ENCODE data around the gene SYNGAP1.
"Not testable (repeated sequence)": the region's sequence is repeated elsewhere in the genome, so short reads cannot be mapped to it uniquely, and the experiment has no call there.

The SYNGAP1 gene

DNA sequence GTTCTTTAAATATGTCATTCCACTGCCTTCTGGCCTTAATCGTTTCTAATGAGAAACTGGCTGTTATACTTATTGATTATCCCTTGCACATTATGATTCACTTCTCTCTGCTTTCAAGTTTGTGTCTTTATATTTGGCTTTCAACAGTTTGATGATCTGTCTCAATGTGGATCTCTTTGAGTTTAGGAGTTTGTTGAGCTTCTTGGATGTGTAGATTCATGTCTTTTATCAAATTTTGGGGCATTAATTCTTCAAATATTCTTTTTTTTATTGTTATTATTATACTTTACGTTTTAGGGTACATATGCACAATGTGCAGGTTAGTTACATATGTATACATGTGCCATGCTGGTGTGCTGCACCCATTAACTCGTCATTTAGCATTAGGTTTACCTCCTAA, 63.8 kb downstream of the SYNGAP1 start:
- no peak for DNase-seq

DNA sequence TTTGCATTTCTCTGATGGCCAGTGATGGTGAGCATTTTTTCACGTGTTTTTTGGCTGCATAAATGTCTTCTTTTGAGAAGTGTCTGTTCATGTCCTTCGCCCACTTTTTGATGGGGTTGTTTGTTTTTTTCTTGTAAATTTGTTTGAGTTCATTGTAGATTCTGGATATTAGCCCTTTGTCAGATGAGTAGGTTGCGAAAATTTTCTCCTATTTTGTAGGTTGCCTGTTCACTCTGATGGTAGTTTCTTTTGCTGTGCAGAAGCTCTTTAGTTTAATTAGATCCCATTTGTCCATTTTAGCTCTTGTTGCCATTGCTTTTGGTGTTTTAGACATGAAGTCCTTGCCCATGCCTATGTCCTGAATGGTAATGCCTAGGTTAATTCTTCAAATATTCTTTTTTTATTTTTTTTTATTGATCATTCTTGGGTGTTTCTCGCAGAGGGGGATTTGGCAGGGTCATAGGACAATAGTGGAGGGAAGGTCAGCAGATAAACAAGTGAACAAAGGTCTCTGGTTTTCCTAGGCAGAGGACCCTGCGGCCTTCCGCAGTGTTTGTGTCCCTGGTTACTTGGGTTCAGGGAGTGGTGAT, 64.9 kb downstream of the SYNGAP1 start:
- not testable (repeated sequence) for DNase-seq

DNA sequence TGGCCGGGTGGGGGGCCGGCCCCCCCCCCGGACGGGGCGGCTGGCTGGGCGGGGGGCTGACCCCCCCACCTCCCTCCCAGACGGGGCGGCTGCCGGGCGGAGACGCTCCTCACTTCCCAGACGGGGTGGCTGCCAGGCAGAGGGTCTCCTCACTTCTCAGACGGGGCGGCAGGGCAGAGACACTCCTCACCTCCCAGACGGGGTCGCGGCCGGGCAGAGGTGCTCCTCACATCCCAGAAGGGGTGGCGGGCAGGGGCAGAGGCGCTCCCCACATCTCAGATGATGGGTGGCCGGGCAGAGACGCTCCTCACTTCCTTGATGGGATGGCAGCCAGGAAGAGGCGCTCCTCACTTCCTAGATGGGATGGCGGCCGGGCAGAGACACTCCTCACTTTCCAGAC, 65.8 kb downstream of the SYNGAP1 start:
- not testable (repeated sequence) for DNase-seq

DNA sequence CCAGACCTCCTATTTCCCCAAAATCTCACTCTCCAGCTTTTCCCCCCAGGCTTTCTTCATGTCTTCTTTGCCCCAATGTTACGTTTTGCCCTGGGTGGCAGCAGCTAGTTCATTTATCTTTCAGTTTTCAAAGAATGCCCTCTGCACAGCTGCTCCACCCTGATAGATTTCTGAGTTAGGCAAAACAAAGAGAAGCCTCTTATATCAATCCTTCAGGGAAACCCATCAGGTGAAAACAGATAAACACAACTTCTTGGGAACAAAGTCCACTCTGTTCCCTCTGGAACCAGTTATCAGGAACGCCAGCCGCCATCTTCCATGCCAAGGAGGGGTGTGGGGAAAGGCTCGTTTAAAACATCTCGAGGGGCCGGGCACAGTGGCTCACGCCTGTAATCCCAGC, 68.5 kb downstream of the SYNGAP1 start:
- DNase-seq = no peak

DNA sequence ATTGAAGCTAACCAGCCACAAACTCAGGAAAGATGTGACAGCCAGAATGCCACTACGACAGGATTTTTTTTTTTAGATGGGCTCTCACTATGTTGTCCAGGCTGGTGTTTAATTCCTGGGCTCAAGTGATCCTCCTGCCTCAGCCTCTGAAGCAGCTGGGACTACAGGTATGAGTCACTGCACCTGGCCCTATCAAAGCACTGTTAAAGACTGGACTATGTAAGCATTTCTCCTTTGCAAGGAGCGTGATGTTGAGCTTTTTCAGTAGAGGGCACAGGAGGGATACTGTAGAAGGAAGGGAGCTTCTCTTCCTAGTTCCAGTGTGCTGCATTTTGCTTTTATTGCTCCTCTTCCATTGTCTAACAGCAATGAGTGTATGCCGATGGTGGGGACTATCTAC, 70.3 kb downstream of the SYNGAP1 start:
- DNase-seq = no peak

DNA sequence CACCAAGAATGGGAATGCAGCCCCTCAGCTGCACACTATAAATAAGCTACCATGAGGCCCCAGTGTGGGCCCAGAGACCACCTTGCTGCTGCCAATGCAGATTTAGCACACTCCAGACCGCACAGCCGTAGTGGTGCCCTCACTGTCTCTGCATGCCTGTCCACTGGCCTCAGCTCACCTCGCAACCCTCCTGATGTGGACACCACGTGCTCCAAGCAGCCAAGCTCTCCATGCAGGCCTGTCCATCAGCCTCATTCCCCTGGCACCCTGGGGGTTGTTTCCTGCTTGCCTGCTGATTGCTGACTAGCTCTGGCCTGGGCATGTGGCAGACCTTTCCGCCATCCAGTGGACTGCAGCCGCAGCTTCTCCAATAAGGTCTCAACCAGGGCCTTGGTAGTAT, 70.8 kb downstream of the SYNGAP1 start:
- DNase-seq = no peak

DNA sequence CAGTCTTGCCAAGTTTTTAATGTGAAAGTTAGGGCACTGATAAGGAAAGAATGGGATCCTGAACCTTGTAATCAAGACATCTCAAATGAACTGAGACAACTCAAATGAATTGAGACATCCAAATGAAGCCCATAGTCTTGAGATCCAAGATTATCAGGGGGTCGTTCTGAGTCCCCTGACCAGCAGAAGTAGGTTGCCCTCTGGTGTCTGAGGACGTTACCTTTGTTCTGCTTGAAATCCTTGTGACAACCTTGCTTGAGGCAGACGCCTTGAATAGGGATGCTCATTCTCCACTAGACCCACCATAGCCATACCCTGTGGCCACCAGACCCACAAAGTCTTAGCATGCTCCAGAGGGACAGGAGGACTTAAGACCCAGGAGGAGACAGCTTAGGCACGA, 72.2 kb downstream of the SYNGAP1 start:
- no peak for DNase-seq

DNA sequence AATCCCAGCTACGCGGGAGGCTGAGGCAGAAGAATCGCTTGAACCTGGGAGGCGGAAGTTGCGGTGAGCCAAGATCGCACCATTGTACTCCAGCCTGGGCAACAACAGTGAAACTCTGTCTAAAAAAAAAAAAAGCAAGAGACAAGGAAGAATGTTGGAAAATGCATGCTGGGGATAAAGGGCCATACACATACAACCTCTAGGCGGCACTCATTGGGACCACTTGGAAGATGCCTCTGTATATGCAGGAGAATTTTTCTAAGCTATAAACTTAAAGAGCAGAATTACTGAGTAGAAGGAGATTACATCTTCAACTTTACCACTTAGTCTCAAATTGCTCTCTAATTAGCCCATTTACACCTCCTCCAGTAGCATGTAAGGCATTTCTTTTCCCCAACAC, 77.3 kb downstream of the SYNGAP1 start:
- DNase-seq = no peak

DNA sequence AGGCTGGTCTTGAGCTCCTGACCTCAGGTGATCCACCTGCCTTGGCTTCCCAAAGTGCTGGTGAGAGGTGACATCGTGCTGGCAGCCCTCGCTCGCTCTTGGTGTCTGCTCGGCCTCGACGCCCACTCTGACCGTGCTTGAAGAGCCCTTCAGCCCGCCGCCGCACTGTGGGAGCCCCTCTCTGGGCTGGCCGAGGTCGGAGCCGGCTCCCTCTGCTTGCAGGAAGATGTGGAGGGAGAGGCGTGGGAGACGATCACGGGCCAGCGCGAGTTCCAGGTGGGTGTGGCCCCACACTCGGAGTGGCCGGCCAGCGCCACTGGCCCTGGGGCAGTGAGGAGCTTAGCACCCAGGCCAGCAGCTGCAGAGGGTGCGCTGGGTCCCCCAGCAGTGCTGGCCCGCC, 82.6 kb downstream of the SYNGAP1 start:
- DNase-seq = no peak

DNA sequence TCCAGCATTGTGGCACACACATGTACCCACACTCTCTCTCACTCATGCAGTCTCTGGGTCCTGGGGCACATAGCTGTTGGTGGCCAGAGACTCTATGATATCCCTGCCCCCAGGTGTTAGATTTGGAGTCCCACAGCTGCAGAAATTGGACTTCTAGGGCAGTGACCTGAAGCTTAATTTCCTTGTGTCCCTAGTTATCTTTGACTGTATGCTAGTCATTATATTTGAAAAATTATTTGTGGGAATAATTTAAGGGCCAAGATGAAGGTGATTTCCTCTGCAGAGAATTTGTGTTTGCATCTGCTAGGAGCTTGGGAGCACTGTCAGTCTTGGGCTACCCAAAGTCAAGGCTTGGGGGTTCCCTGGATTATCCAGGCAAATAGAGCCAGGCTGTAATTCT, 84.6 kb downstream of the SYNGAP1 start:
- no peak for DNase-seq
